VCaP (cell line): Measurements from ENCODE around the gene RAB6B.

Experiments used
- H3K27ac ChIP-seq: fragments of 450-650 bp; 2 replicates; pipeline ENCODE4 v1.5.1; 2017
- TF ChIP-seq, protein P1 (sequence below): fragments of 450-650 bp; conservative IDR thresholded peaks from 2 replicates; pipeline ENCODE4 v1.5.1; 2017; ENCODE audit warnings: mild to moderate bottlenecking, moderate library complexity

Gene RAB6B

DNA sequence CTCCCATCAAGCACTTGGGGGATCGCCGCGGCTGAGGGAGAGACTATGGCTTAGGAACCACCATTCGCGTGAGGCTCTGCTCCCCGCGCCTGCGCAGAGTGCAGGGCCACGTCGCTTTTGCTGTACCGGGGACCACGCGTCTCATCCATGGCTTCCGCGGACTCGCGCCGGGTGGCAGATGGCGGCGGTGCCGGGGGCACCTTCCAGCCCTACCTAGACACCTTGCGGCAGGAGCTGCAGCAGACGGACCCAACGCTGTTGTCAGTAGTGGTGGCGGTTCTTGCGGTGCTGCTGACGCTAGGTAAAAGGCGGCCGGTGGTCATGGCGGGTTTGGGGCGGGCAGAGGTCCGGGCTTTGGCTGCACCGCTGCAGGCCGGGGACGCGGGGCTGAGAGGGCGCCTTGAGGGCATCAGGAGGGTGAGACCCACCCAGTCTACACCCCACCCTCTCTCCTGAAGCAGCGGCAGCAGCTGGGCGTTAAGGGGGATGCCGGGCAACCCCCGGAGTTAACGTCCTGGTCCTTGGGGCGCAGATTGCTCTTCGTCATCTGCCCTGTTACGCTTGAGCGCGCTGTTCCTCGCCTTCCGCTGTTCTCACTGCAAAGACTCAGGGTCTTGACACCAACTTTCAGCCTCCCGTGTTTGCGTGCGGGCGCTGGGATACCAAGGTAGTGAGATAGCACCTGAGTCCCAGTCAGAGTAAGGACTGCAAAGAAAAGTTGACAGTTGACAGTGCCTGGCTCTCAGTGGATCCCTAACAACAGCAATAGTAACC, 89.8 kb downstream of the RAB6B start, which contains the start of gene SRPRB:
SRPRB (plus strand) TSS at position 114 of the 774 bp plus-strand sequence; CDS start at position 148, 34 bp downstream.
- peak within 1 kb of the TSS; percentile 71 for H3K27ac ChIP-seq
- TF ChIP-seq, protein P1, sequence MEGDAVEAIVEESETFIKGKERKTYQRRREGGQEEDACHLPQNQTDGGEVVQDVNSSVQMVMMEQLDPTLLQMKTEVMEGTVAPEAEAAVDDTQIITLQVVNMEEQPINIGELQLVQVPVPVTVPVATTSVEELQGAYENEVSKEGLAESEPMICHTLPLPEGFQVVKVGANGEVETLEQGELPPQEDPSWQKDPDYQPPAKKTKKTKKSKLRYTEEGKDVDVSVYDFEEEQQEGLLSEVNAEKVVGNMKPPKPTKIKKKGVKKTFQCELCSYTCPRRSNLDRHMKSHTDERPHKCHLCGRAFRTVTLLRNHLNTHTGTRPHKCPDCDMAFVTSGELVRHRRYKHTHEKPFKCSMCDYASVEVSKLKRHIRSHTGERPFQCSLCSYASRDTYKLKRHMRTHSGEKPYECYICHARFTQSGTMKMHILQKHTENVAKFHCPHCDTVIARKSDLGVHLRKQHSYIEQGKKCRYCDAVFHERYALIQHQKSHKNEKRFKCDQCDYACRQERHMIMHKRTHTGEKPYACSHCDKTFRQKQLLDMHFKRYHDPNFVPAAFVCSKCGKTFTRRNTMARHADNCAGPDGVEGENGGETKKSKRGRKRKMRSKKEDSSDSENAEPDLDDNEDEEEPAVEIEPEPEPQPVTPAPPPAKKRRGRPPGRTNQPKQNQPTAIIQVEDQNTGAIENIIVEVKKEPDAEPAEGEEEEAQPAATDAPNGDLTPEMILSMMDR = no peak

DNA sequence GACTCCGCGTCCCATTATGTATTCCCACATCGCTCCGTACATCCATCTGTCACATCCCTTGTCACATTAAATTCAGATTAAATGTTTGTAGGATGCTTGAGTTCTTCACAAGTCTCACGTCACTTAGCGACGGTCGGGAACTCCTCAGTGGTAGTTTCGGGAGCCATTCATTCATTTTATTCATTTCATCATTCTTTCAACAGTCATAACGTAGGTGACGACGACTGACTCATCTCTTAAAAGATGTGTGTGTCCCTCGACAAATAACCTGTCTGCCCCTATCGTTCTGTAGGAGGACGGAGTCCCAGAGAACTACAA, 90.3 kb downstream of the RAB6B start:
- peak overlapping the region; percentile 71 for H3K27ac ChIP-seq
- TF ChIP-seq, protein P1 = no peak

DNA sequence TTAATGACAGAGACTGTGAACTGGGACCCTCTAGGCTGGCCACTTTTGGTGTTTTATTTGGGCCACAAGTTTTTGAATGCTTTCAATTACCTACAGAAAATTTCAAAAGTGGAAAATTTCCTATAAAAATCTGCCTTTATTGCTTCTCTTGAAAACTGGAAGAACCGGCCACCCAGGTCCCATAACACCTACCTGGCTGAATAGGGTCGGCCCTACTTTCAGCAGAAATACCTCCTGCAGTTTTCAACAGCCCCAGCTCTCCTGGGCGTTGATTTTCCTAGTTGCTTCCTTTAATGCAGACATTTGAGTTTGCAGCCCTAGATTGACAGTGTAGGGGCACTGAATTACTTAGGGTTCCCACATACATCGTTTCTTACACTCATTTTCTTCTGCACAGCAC, 90.8 kb downstream of the RAB6B start:
- TF ChIP-seq, protein P1 = no peak
- H3K27ac ChIP-seq = peak overlapping the region; percentile 71

DNA sequence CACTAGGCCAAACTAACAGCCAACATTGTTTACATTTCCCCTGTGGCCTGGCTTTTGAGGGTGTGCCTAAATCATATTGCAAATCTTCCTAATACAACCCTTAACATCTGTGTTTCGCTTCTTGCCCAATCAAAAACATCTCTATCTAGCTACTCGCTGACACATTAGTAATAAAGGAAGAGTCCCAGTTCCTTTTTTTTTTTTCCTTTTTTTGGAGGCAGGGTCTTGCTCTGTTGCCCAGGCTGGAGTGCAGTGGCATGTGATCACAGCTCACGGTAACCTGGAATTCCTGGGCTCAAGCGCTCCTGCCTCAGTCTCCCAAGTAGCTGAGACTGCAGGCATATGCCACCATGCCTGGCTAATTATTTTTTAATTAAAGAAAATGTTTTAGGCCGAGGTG, 92.2 kb downstream of the RAB6B start:
- H3K27ac ChIP-seq = no peak overlapping the region
- TF ChIP-seq, protein P1 = no peak

DNA sequence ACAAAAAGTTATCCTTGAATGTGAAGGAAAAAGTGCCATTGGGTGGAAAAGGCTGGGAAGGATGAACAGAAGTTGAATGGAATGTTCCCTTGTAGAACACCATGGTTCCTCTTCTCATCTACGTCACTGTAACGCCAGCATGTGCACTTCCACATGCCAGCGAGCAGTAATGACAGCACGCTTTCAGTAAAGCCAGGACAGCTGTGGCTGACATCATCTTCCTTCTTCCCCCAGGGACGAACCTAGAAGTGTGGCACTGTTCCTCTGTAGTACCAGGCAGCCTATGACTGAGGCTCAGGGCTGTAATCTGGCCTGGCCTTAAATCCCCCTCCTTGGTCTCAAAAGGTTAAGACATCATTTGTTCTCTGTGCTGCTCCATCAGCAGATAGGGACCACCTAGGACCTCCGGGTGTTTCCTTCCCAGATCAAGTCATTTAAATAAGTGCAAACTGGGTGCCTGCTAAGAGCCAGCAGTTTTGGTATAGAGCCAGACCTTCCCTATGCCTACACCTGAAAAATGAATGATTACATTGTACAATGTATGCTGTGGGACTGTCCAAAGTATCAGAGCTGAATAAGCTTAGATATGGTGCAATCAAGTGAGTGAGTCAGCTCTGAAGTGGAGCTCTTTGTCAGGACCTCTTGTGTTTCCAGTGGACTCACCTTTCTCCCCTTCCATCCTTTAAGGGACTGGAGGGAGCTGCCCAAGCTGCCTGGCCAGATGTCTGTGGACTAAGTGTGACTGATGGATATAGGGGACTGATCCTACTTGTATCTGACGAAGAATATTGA, 95.7 kb downstream of the RAB6B start:
- H3K27ac ChIP-seq = no peak overlapping the region
- TF ChIP-seq, protein P1 = no peak

DNA sequence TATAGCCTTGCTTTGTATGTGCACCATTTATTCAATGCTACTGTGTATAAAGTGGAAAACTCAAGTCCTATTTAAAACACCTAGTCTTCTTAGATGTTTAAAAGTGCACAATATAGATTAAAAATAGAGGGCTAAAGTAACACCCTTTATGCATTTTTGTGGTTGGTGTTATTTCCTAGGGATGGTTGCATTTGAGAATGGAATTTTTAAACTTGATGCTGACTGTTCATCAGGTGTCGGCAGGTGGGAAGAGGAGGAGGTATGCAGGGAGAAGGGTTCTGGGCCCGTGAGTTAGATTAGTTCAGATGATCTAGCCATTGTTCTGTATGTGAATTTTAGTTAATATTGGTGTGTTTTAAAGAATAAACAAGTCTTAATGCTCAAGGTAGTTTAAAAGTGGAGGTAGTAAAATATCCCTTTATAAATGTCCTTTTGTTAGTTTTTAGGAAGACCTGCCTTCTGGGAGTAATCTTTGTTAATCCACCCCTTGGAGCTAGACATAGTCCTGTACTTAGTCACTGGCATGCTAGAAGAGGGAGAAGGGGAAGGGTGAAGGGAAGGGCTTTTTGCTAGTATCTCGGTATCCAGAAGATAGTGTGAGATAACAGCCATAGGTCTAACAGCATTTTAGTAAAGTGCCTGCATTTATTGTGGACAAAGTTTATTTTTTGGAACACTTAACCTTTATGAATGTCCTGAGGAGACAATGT, 98.1 kb downstream of the RAB6B start:
- H3K27ac ChIP-seq = no peak overlapping the region
- TF ChIP-seq, protein P1 = no peak

DNA sequence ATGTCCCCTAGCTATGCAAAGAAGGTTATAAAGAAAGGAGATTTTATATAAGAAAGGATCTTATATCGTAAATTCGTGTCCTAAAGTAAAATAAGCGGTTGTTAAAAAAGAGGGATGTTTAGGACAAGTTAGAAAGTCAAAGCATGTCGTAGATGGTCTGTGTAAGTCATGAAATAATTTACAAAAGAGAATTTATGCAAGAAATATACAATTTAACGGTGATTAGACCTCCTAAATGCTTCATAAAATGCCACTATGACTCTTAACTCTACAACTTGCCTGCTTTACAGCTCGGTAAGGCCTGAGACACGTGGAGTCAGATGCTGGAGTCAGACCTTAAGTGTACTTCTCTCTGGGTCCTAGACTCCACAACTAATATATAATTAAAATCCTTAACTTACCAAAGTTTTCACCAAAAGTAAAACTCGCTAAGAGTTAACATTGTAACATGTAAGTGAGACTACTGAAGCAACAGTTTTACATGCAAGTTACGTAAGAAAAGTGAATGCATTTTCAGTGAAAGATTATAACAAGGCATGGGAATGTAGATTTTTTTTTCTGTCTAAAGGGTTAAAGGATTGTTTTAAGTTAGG, 103.4 kb downstream of the RAB6B start:
- TF ChIP-seq, protein P1 = no peak
- H3K27ac ChIP-seq = no peak overlapping the region
